ENCODE results near the gene CCDC171.
"Not testable (repeated sequence)": the region's sequence is repeated elsewhere in the genome, so short reads cannot be mapped to it uniquely, and the experiment has no call there.

Gene CCDC171

GRCh38 chr9:15570769-15571168 is 17.9 kb downstream of the CCDC171 start:
- DNase-seq, result no peak

GRCh38 chr9:15572200-15572770 is 19.4 kb downstream of the CCDC171 start:
- no peak for DNase-seq

GRCh38 chr9:15576350-15577050 is 23.7 kb downstream of the CCDC171 start:
- DNase-seq, result no peak

GRCh38 chr9:15578714-15579113 is 25.9 kb downstream of the CCDC171 start:
- DNase-seq, result no peak

- no peak for DNase-seq
These were observed 31.5 kb downstream of the CCDC171 start for GRCh38 chr9:15584379-15584778.

GRCh38 chr9:15592317-15592716 is 39.5 kb downstream of the CCDC171 start:
- no peak for DNase-seq

- not testable (repeated sequence) for DNase-seq
These were observed 40.1 kb downstream of the CCDC171 start for GRCh38 chr9:15592940-15593339.

- DNase-seq, result not testable (repeated sequence)
These were observed 48.0 kb downstream of the CCDC171 start for GRCh38 chr9:15600666-15601330.

GRCh38 chr9:15606643-15607472 is 54.0 kb downstream of the CCDC171 start:
- no peak for DNase-seq

GRCh38 chr9:15612962-15613361 is 60.1 kb downstream of the CCDC171 start:
- DNase-seq, result no peak

- no peak for DNase-seq
These were observed 64.9 kb downstream of the CCDC171 start for GRCh38 chr9:15617782-15618181.

- no peak for DNase-seq
These were observed 65.9 kb downstream of the CCDC171 start for GRCh38 chr9:15618540-15619331.

- DNase-seq, result no peak
These were observed 69.6 kb downstream of the CCDC171 start for GRCh38 chr9:15622318-15622971.

- DNase-seq, result no peak
These were observed 82.9 kb downstream of the CCDC171 start for GRCh38 chr9:15635752-15636151.

- no peak for DNase-seq
These were observed 87.3 kb downstream of the CCDC171 start for GRCh38 chr9:15640121-15640520.

GRCh38 chr9:15641291-15641690 is 88.4 kb downstream of the CCDC171 start:
- DNase-seq, result no peak

- DNase-seq, result no peak
These were observed 89.6 kb downstream of the CCDC171 start for GRCh38 chr9:15642369-15642962.

- DNase-seq, result no peak
These were observed 117.4 kb downstream of the CCDC171 start for GRCh38 chr9:15670246-15670645.

- no peak for DNase-seq
These were observed 118.1 kb downstream of the CCDC171 start for GRCh38 chr9:15670894-15671293.

GRCh38 chr9:15693701-15694100 is 140.9 kb downstream of the CCDC171 start:
- no peak for DNase-seq

GRCh38 chr9:15696979-15697378 is 144.1 kb downstream of the CCDC171 start:
- DNase-seq, result no peak

- no peak for DNase-seq
These were observed 144.6 kb downstream of the CCDC171 start for GRCh38 chr9:15697446-15697851.
